ENCODE results near the gene MARCHF5. TPM values are rescaled to one million over a fixed set of nuclear protein-coding genes. Genes with fewer than 3 reads are reported as not detected.

MARCHF5 gene
- total RNA-seq, 6 donors from 2014 or later = 8.4 to 56.5 (median 22.6) TPM

- no peak for TF ChIP-seq EP300 (IDR thresholded peaks at IDR 0.05)
- TF ChIP-seq, protein P1, sequence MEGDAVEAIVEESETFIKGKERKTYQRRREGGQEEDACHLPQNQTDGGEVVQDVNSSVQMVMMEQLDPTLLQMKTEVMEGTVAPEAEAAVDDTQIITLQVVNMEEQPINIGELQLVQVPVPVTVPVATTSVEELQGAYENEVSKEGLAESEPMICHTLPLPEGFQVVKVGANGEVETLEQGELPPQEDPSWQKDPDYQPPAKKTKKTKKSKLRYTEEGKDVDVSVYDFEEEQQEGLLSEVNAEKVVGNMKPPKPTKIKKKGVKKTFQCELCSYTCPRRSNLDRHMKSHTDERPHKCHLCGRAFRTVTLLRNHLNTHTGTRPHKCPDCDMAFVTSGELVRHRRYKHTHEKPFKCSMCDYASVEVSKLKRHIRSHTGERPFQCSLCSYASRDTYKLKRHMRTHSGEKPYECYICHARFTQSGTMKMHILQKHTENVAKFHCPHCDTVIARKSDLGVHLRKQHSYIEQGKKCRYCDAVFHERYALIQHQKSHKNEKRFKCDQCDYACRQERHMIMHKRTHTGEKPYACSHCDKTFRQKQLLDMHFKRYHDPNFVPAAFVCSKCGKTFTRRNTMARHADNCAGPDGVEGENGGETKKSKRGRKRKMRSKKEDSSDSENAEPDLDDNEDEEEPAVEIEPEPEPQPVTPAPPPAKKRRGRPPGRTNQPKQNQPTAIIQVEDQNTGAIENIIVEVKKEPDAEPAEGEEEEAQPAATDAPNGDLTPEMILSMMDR (IDR thresholded peaks at IDR 0.05) = no peak
- TF ChIP-seq POLR2AphosphoS5 (IDR thresholded peaks at IDR 0.05) = no peak
- TF ChIP-seq POLR2A (IDR thresholded peaks at IDR 0.05) = no peak
- 87 to 92% methylated on average over 3 of the region's 3 CpGs for WGBS, 2 donors
Measured at GRCh38 chr10:92244796-92245195, 46.2 kb upstream of the MARCHF5 start.

DNA sequence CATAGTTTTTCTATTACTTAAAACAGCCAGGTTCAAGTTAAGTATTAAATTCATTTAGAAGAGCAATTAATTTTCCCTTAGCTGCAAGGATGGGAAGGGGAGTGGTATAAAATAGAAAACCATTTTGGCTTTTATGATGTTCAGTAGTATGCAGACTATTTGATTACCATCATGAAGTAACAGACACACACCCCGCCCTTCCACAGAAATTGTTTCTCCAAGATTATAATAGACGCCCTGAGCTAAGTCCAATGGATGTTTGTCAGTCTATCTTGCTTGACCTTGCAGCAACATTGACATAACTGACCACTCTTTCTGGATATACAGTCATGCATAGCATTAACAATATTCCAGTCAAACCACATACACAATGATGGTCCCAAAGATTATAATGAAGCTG, 42.4 kb upstream of the MARCHF5 start:
- TF ChIP-seq, protein P1 (IDR thresholded peaks at IDR 0.05) = no peak
- TF ChIP-seq POLR2AphosphoS5 (IDR thresholded peaks at IDR 0.05) = no peak
- no peak for TF ChIP-seq POLR2A (IDR thresholded peaks at IDR 0.05)
- Histone ChIP-seq H3K36me3 (no peaks in the 10 kb centered on the region), H3K27me3 (no peaks in the 10 kb centered on the region), H3K9me3 (no peaks in the 10 kb centered on the region), H3K27ac (no peak overlapping the region), H3K4me3 (no peak overlapping the region), H3K4me1 (peaks cover 0 to 5% (median 2%) of the 10 kb centered on the region in 4 donors)
- DNase-seq (no peak), ATAC-seq (ENCODE audit: low FRiP score in 2 of 2) (no peak)
- WGBS, 2 donors = 88 to 91% methylated on average over 2 of the region's 2 CpGs

More at GRCh38 chr10:92244796-92245195, 46.2 kb upstream of the MARCHF5 start:
- H3K27ac ChIP-seq = no peak overlapping the region
- H3K36me3 ChIP-seq = no peaks in the 10 kb centered on the region
- DNase-seq (no peak), ATAC-seq (ENCODE audit: low FRiP score in 2 of 2) (no peak)
- H3K4me1 ChIP-seq = peaks cover 12 to 25% (median 19%) of the 10 kb centered on the region in 4 donors
- H3K9me3 ChIP-seq = no peaks in the 10 kb centered on the region
- H3K27me3 ChIP-seq = no peaks in the 10 kb centered on the region
- no peak overlapping the region for H3K4me3 ChIP-seq

- H3K36me3 ChIP-seq = peaks cover 0 to 2% (median 0%) of the 10 kb centered on the region in 4 donors
- 92 to 95% methylated on average over 2 of the region's 2 CpGs for WGBS, 2 donors
- DNase-seq (no peak), ATAC-seq (ENCODE audit: low FRiP score in 2 of 2) (no peak)
- no peaks in the 10 kb centered on the region for H3K27me3 ChIP-seq
- H3K27ac ChIP-seq = no peak overlapping the region
- TF ChIP-seq POLR2AphosphoS5 (IDR thresholded peaks at IDR 0.05) (no peak), POLR2A (IDR thresholded peaks at IDR 0.05) (no peak), EP300 (IDR thresholded peaks at IDR 0.05) (no peak)
- TF ChIP-seq, protein P1 (IDR thresholded peaks at IDR 0.05) = no peak
- H3K4me3 ChIP-seq = no peak overlapping the region
- no peaks in the 10 kb centered on the region for H3K4me1 ChIP-seq
- H3K9me3 ChIP-seq = no peaks in the 10 kb centered on the region
Measured at GRCh38 chr10:92263396-92263795, 27.6 kb upstream of the MARCHF5 start.

- TF ChIP-seq POLR2AphosphoS5 (IDR thresholded peaks at IDR 0.05) = no peak
- TF ChIP-seq, protein P1 (IDR thresholded peaks at IDR 0.05) = no peak
- no peak for TF ChIP-seq POLR2A (IDR thresholded peaks at IDR 0.05)
- TF ChIP-seq EP300 (IDR thresholded peaks at IDR 0.05) = no peak
- ATAC-seq (ENCODE audit: low FRiP score in 2 of 2) (no peak), DNase-seq (no peak)
- 95 to 100% methylated on average over 2 of the region's 2 CpGs for WGBS, 2 donors
- Histone ChIP-seq H3K27ac (no peak overlapping the region), H3K4me3 (no peak overlapping the region), H3K36me3 (peaks cover 0 to 2% (median 0%) of the 10 kb centered on the region in 4 donors), H3K27me3 (no peaks in the 10 kb centered on the region), H3K4me1 (no peaks in the 10 kb centered on the region), H3K9me3 (no peaks in the 10 kb centered on the region)
Measured at GRCh38 chr10:92264249-92264648, 26.7 kb upstream of the MARCHF5 start.

- Histone ChIP-seq H3K9me3 (no peaks in the 10 kb centered on the region), H3K27ac (no peak overlapping the region), H3K27me3 (no peaks in the 10 kb centered on the region), H3K36me3 (peaks cover 0 to 2% (median 0%) of the 10 kb centered on the region in 4 donors), H3K4me3 (no peak overlapping the region), H3K4me1 (no peaks in the 10 kb centered on the region)
- TF ChIP-seq, protein P1 (IDR thresholded peaks at IDR 0.05) = no peak
- no peak for TF ChIP-seq POLR2AphosphoS5 (IDR thresholded peaks at IDR 0.05)
- no peak for ATAC-seq (ENCODE audit: low FRiP score in 2 of 2)
- DNase-seq = no peak
- 72% methylated on average over 2 of the region's 2 CpGs for WGBS, 2 donors
Measured at GRCh38 chr10:92265687-92266258, 25.2 kb upstream of the MARCHF5 start.
